ENCODE measurements around the gene HK3. TPM values are rescaled to one million over a fixed set of nuclear protein-coding genes. Genes with fewer than 3 reads are reported as not detected.

Gene HK3
- total RNA-seq, 2 donors from 2014 or later = 1.8 to 3.6 TPM

GRCh38 chr5:176934309-176934930 is 35.3 kb upstream of the HK3 start:
- ATAC-seq = no peak
- no peaks in the 10 kb centered on the region for H3K27me3 ChIP-seq
- H3K36me3 ChIP-seq (replicated peaks in 1 of 2; ENCODE audit: insufficient read depth in 1 of 2, low read depth in 2 of 2) = peaks cover 0 to 5% of the 10 kb centered on the region in 2 donors
- DNase-seq = no peak
- H3K4me3 ChIP-seq = no peak overlapping the region
- no peaks in the 10 kb centered on the region for H3K9me3 ChIP-seq
- no peak for TF ChIP-seq CTCF (IDR thresholded peaks at IDR 0.05)
- no peak for TF ChIP-seq POLR2A (IDR thresholded peaks at IDR 0.05)
- intact Hi-C loops (cut with DNase I) = no loop called here
- 93 to 95% methylated on average over 7 of the region's 7 CpGs for WGBS, 2 donors
- H3K4me1 ChIP-seq = peaks cover 6% of the 10 kb centered on the region
- H3K27ac ChIP-seq = no peak overlapping the region

- intact Hi-C loops (cut with DNase I) = no loop called here
- Histone ChIP-seq H3K27me3 (no peaks in the 10 kb centered on the region), H3K4me3 (no peak overlapping the region), H3K4me1 (no peaks in the 10 kb centered on the region), H3K36me3 (replicated peaks in 1 of 2; ENCODE audit: insufficient read depth in 1 of 2, low read depth in 2 of 2) (peaks cover 0 to 5% of the 10 kb centered on the region in 2 donors), H3K9me3 (no peaks in the 10 kb centered on the region), H3K27ac (no peak overlapping the region)
- no peak for TF ChIP-seq POLR2A (IDR thresholded peaks at IDR 0.05)
- no peak for TF ChIP-seq CTCF (IDR thresholded peaks at IDR 0.05)
- ATAC-seq = no peak
- DNase-seq = no peak
- WGBS, 2 donors = 94 to 100% methylated on average over 1 of the region's 1 CpG
These were observed 30.5 kb upstream of the HK3 start for GRCh38 chr5:176929654-176930053.

- intact Hi-C loops (cut with DNase I) = no loop called here
- no peak for ATAC-seq
- Histone ChIP-seq H3K27ac (no peak overlapping the region), H3K4me3 (no peak overlapping the region), H3K9me3 (no peaks in the 10 kb centered on the region), H3K27me3 (no peaks in the 10 kb centered on the region), H3K4me1 (no peaks in the 10 kb centered on the region), H3K36me3 (replicated peaks in 1 of 2; ENCODE audit: insufficient read depth in 1 of 2, low read depth in 2 of 2) (peaks cover 0 to 5% of the 10 kb centered on the region in 2 donors)
- TF ChIP-seq POLR2A (IDR thresholded peaks at IDR 0.05) (no peak), CTCF (IDR thresholded peaks at IDR 0.05) (no peak)
- 89 to 96% methylated on average over 3 of the region's 3 CpGs for WGBS, 2 donors
- no peak for DNase-seq
These were observed 28.4 kb upstream of the HK3 start for GRCh38 chr5:176927562-176927961.

- no peaks in the 10 kb centered on the region for H3K27me3 ChIP-seq
- TF ChIP-seq POLR2A (IDR thresholded peaks at IDR 0.05) = no peak
- no peak for TF ChIP-seq CTCF (IDR thresholded peaks at IDR 0.05)
- no peaks in the 10 kb centered on the region for H3K4me1 ChIP-seq
- H3K9me3 ChIP-seq = no peaks in the 10 kb centered on the region
- no peak overlapping the region for H3K27ac ChIP-seq
- intact Hi-C loops (cut with DNase I) = no loop called here
- H3K4me3 ChIP-seq = no peak overlapping the region
- no peak for DNase-seq
- 63 to 79% methylated on average over 2 of the region's 2 CpGs for whole genome bisulfite sequencing, 2 donors
- no peak for ATAC-seq
- H3K36me3 ChIP-seq (replicated peaks in 1 of 2; ENCODE audit: insufficient read depth in 1 of 2, low read depth in 2 of 2) = no peaks in the 10 kb centered on the region
These were observed 23.7 kb upstream of the HK3 start for GRCh38 chr5:176922817-176923216.

GRCh38 chr5:176921714-176922113 is 22.6 kb upstream of the HK3 start:
- H3K27ac ChIP-seq = no peak overlapping the region
- TF ChIP-seq POLR2A (IDR thresholded peaks at IDR 0.05) (no peak), CTCF (IDR thresholded peaks at IDR 0.05) (no peak)
- DNase-seq (no peak), ATAC-seq (no peak)
- no peak overlapping the region for H3K4me3 ChIP-seq
- no peaks in the 10 kb centered on the region for H3K9me3 ChIP-seq
- no peaks in the 10 kb centered on the region for H3K27me3 ChIP-seq
- 80 to 82% methylated on average over 3 of the region's 3 CpGs for WGBS, 2 donors
- intact Hi-C loops (cut with DNase I) = no loop called here
- no peaks in the 10 kb centered on the region for H3K36me3 ChIP-seq (replicated peaks in 1 of 2; ENCODE audit: insufficient read depth in 1 of 2, low read depth in 2 of 2)
- H3K4me1 ChIP-seq = no peaks in the 10 kb centered on the region

Measured in body of pancreas (tissue), 4 donors.